Thoracic aorta (tissue), 2 donors: ENCODE results near the gene BPI. TPM values are rescaled to one million over a fixed set of nuclear protein-coding genes. Genes with fewer than 3 reads are reported as not detected.
A peak's percentile ranks its signal among the peaks of the same experiment; 100 is the strongest.
"Not testable (repeated sequence)": the region's sequence is repeated elsewhere in the genome, so short reads cannot be mapped to it uniquely, and the experiment has no call there.

Experiments used
- ATAC-seq: fragments of 150-250 bp; one replicate; pipeline ENCODE4 v1.8.0; 2017; ENCODE audit warnings: low read depth; ENCODE audit not compliant: insufficient number of reproducible peaks, low FRiP score
- DNase-seq: peaks from one replicate; pipeline ENCODE4 v3.0.0-alpha.2; 2020; ENCODE audit warnings: low spot score
- H3K27ac ChIP-seq, 2 donors: fragments of 200-600 bp; sonication (generic); 1 replicate in 1 of 2; 2 replicates in 1 of 2; pipeline ENCODE4 v1.5.1; 2016; ENCODE audit warnings: mild to moderate bottlenecking in 2 of 2, moderate library complexity in 2 of 2
- H3K27me3 ChIP-seq: fragments of 200-600 bp; sonication (generic); replicated peaks from 2 replicates; pipeline ENCODE4 v1.6.0; 2016; ENCODE audit warnings: mild to moderate bottlenecking; ENCODE audit not compliant: insufficient read depth
- H3K36me3 ChIP-seq: fragments of 200-600 bp; sonication (generic); one replicate; pipeline ENCODE4 v1.5.1; 2016
- H3K4me1 ChIP-seq, 2 donors: fragments of 200-600 bp; sonication (generic); 1 replicate in 1 of 2; 2 replicates in 1 of 2; pipeline versions ENCODE4 v1.5.1 to v1.6.0; 2016; ENCODE audit warnings: low read depth in 2 of 2, mild to moderate bottlenecking in 1 of 2; ENCODE audit not compliant: control insufficient read depth in 1 of 2
- H3K4me3 ChIP-seq: fragments of 200-600 bp; sonication (generic); 2 replicates; pipeline ENCODE4 v1.5.1; 2016; ENCODE audit warnings: mild to moderate bottlenecking
- H3K9me3 ChIP-seq: fragments of 200-600 bp; sonication (generic); 2 replicates; pipeline ENCODE4 v1.5.1; 2016
- total RNA-seq, 2 donors: library from RNA; depleted of rRNA; stranded (reverse); fragments of >200 nt; gene quantifications; one replicate each; pipeline versions ENCODE4 v1.1.0 to v1.2.3, GENCODE V29; 2016
- TF ChIP-seq, protein P1 (sequence below): fragments of 200-600 bp; sonication (generic); IDR thresholded peaks from one replicate; pipeline ENCODE4 v1.5.1; 2019; ENCODE audit warnings: antibody characterized with exemption

Gene BPI
- total RNA-seq, 2 donors from 2014 or later, result 0.35 to 4.1 TPM

GRCh38 chr20:38331814-38332213 lies 27.9 kb downstream of the BPI start:
- H3K4me1 ChIP-seq, result no peaks in the 10 kb centered on the region
- DNase-seq (no peak), ATAC-seq (no peak)
- no peak overlapping the region for H3K27ac ChIP-seq
- TF ChIP-seq, protein P1, sequence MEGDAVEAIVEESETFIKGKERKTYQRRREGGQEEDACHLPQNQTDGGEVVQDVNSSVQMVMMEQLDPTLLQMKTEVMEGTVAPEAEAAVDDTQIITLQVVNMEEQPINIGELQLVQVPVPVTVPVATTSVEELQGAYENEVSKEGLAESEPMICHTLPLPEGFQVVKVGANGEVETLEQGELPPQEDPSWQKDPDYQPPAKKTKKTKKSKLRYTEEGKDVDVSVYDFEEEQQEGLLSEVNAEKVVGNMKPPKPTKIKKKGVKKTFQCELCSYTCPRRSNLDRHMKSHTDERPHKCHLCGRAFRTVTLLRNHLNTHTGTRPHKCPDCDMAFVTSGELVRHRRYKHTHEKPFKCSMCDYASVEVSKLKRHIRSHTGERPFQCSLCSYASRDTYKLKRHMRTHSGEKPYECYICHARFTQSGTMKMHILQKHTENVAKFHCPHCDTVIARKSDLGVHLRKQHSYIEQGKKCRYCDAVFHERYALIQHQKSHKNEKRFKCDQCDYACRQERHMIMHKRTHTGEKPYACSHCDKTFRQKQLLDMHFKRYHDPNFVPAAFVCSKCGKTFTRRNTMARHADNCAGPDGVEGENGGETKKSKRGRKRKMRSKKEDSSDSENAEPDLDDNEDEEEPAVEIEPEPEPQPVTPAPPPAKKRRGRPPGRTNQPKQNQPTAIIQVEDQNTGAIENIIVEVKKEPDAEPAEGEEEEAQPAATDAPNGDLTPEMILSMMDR, result no peak
- H3K27me3 ChIP-seq, result no peaks in the 10 kb centered on the region
- no peak overlapping the region for H3K4me3 ChIP-seq
- H3K36me3 ChIP-seq, result no peaks in the 10 kb centered on the region
- no peaks in the 10 kb centered on the region for H3K9me3 ChIP-seq

DNA sequence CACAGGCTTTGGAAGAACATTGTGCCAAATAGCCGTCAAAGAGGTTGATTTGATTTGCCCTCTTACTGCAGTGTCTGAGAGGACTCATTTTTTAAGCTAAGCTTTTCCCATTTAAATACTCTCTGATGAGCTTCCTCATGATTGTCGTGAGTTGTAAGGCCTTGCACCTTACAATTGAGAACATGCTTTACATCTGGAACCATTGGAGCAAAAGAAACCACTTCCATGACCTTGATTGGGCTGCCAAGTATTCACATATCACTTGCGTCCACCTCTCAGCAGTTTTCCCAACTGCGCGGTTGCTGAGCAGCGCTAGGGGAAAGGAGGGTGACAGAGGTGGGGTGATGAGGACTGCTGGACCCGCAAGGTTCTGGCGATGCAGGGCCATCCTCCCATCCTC lies 30.1 kb downstream of the BPI start:
- DNase-seq, result no peak
- Histone ChIP-seq H3K36me3 (no peaks in the 10 kb centered on the region), H3K4me1 (no peaks in the 10 kb centered on the region), H3K27me3 (no peaks in the 10 kb centered on the region), H3K27ac (no peak overlapping the region), H3K9me3 (peaks cover 4% of the 10 kb centered on the region), H3K4me3 (no peak overlapping the region)
- TF ChIP-seq, protein P1, result no peak
- no peak for ATAC-seq

- no peak for DNase-seq
Observed at GRCh38 chr20:38336726-38337125, 32.8 kb downstream of the BPI start.

GRCh38 chr20:38337561-38338140 lies 33.7 kb downstream of the BPI start:
- no peaks in the 10 kb centered on the region for H3K27me3 ChIP-seq
- ATAC-seq, result no peak

More at GRCh38 chr20:38336726-38337125, 32.8 kb downstream of the BPI start:
- no peaks in the 10 kb centered on the region for H3K36me3 ChIP-seq
- peaks cover 0 to 6% of the 10 kb centered on the region in 2 donors for H3K4me1 ChIP-seq
- no peak for ATAC-seq
- H3K4me3 ChIP-seq, result no peak overlapping the region
- peaks cover 4% of the 10 kb centered on the region for H3K9me3 ChIP-seq
- TF ChIP-seq, protein P1, result no peak
- H3K27me3 ChIP-seq, result no peaks in the 10 kb centered on the region
- no peak overlapping the region for H3K27ac ChIP-seq

DNA sequence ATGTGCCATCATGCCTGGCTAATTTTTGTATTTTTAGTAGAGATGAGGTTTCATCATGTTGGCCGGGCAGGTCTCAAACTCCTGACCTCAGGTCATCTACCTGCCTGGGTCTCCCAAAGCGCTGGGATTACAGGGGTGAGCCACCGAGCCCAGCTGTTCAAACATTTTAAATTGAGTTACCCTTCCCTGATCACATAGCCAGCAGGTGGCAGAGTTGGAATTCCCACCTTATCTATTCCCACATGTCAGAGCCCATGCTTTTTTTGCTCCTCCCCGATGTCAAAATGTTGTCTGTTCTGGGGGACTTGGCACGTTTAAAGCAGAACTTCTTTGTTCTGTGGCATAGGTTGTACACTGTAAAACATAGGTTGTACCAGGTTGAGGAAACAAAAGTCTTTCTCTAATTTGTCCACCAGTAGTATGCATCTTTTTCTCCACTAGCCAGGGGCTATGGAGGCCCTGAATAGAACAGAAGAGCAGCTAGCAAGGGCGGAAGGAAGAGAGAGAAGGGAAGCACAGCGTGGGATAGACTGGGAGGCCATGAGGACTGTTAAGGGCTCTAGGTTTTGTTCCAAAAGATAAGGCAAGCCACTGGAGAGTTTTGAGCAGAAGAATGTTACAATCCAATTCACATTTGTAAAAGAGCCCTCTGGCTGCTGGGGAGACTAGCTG lies 35.0 kb downstream of the BPI start:
- H3K4me3 ChIP-seq, result no peak overlapping the region
- no peak for DNase-seq
- H3K27me3 ChIP-seq, result no peaks in the 10 kb centered on the region
- ATAC-seq, result no peak
- H3K36me3 ChIP-seq, result no peaks in the 10 kb centered on the region
- H3K27ac ChIP-seq, result no peak overlapping the region
- TF ChIP-seq, protein P1, result no peak
- H3K9me3 ChIP-seq, result peaks cover 4% of the 10 kb centered on the region
- peaks cover 0 to 6% of the 10 kb centered on the region in 2 donors for H3K4me1 ChIP-seq

More at GRCh38 chr20:38337561-38338140, 33.7 kb downstream of the BPI start:
- Histone ChIP-seq H3K4me1 (peaks cover 0 to 6% of the 10 kb centered on the region in 2 donors), H3K27ac (no peak overlapping the region), H3K36me3 (no peaks in the 10 kb centered on the region), H3K9me3 (peaks cover 4% of the 10 kb centered on the region), H3K4me3 (no peak overlapping the region)
- DNase-seq, result no peak
- TF ChIP-seq, protein P1, result peak; percentile 19

- not testable (repeated sequence) for H3K27me3 ChIP-seq, H3K36me3 ChIP-seq, H3K4me1 ChIP-seq, DNase-seq, H3K9me3 ChIP-seq, H3K4me3 ChIP-seq, ATAC-seq, H3K27ac ChIP-seq
Observed at GRCh38 chr20:38339521-38339896, 35.6 kb downstream of the BPI start.
